GM12872 (cell line): ENCODE results near the gene VSTM2A.

Experiments used
- CTCF ChIP-seq: IDR thresholded peaks from 3 replicates; pipeline ENCODE4 v1.5.1; 2011; ENCODE audit warnings: low read depth, mild to moderate bottlenecking, low read length, moderate library complexity; ENCODE audit not compliant: insufficient read depth

Gene VSTM2A

GRCh38 chr7:54541669-54542625 lies at the start of gene VSTM2A:
Gene VSTM2A, plus strand, starts transcription at chr7:54542375. Its CDS starts 356 bp downstream, at chr7:54542731.
- no peak for TF ChIP-seq CTCF

GRCh38 chr7:54529568-54529967 lies 12.6 kb upstream of the VSTM2A start:
- no peak for TF ChIP-seq CTCF

- no peak for TF ChIP-seq CTCF
These were observed 4.1 kb upstream of the VSTM2A start for GRCh38 chr7:54538122-54538521.

GRCh38 chr7:54543051-54543488 lies 895 bp downstream of the VSTM2A start:
- TF ChIP-seq CTCF, result no peak

GRCh38 chr7:54544149-54544526 lies 2.0 kb downstream of the VSTM2A start:
- no peak for TF ChIP-seq CTCF

GRCh38 chr7:54544527-54545240 lies 2.5 kb downstream of the VSTM2A start:
- TF ChIP-seq CTCF, result no peak

GRCh38 chr7:54545241-54545563 lies 3.0 kb downstream of the VSTM2A start:
- no peak for TF ChIP-seq CTCF
